Kidney glomerular epithelial cell (primary cell): ENCODE data around the gene SLC15A2.

Source experiments
- DNase-seq: peaks from one replicate; lab custom pipeline; 2025; lab: John Stamatoyannopoulos, UW

The SLC15A2 gene

GRCh38 chr3:121981473-121981872, 87.3 kb downstream of the SLC15A2 start:
- no peak for DNase-seq

GRCh38 chr3:121985846-121986245, 91.6 kb downstream of the SLC15A2 start:
- no peak for DNase-seq

GRCh38 chr3:121988146-121988545, 93.9 kb downstream of the SLC15A2 start:
- DNase-seq = no peak

- DNase-seq = no peak
Measured at GRCh38 chr3:121989943-121990342, 95.7 kb downstream of the SLC15A2 start.

GRCh38 chr3:121992601-121993560, 98.7 kb downstream of the SLC15A2 start:
- DNase-seq = no peak
